SK-N-SH treated with all-trans-retinoic acid at 6 μM for 48 hours (cell line): ENCODE measurements around the gene KCNK6.

Experiments used
- GLIS3 ChIP-seq: fragments of 250-450 bp; sonication (Bioruptor Pico); IDR thresholded peaks from 2 replicates; pipeline ENCODE4 v1.5.0; 2020; ENCODE audit warnings: mild to moderate bottlenecking, moderate library complexity
- ISL1 ChIP-seq: fragments of 250-450 bp; sonication (Bioruptor Pico); IDR thresholded peaks from 2 replicates; pipeline ENCODE4 v2.1.2; 2022; ENCODE audit warnings: mild to moderate bottlenecking, moderate library complexity
- POU6F1 ChIP-seq: fragments of 250-450 bp; sonication (Bioruptor Pico); IDR thresholded peaks from 2 replicates; pipeline ENCODE4 v1.8.0; 2021; ENCODE audit warnings: low read depth, mild to moderate bottlenecking, moderate library complexity, borderline replicate concordance

DNA sequence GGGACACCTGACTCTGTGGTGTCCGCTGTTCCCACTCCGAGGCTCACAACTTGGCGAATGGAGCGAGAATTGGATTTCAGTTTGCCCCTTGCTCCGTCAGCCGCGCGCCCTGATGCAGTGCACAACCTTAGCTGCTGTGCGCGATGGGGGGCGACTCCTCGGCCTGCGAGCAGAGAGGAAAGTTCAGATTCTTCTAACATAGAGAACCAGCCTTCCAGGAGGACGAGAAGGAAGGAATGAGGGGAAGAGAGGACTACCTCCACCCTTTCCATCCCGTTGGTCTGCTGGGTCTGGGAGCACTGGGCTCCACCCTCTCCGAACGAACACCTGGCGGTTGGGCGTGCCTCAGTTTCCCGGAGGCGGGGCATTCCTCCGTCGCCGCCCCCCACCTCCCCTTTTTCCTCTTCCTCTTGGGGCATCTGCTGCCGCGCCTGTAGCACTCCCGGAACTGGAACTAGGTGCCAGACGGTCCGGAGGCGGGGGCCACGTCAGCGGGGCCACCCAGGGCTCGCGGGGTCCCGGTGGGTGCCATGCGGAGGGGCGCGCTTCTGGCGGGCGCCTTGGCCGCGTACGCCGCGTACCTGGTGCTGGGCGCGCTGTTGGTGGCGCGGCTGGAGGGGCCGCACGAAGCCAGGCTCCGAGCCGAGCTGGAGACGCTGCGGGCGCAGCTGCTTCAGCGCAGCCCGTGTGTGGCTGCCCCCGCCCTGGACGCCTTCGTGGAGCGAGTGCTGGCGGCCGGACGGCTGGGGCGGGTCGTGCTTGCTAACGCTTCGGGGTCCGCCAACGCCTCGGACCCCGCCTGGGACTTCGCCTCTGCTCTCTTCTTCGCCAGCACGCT is at the start of gene KCNK6:
- TF ChIP-seq GLIS3 (CRISPR knock-in tag): no peak
- TF ChIP-seq ISL1 (CRISPR knock-in tag): no peak
- no peak for TF ChIP-seq POU6F1 (CRISPR knock-in tag)
